Progenitor cell of endocrine pancreas (in vitro differentiated cells): ENCODE results near the gene POP7. TPM values are rescaled to one million over a fixed set of nuclear protein-coding genes. Genes with fewer than 3 reads are reported as not detected.
"Not testable (repeated sequence)": the region's sequence is repeated elsewhere in the genome, so short reads cannot be mapped to it uniquely, and the experiment has no call there.

Experiments
- DNase-seq: peaks from one replicate; pipeline ENCODE4 v3.0.0; 2021; ENCODE audit warnings: low spot score; ENCODE audit not compliant: unreplicated experiment
- H3K27ac Mint-ChIP-seq: 2 replicates; pipeline ENCODE4 v1.8.0; 2021; ENCODE audit warnings: mild to moderate bottlenecking, moderate library complexity, mixed read lengths
- H3K27me3 Mint-ChIP-seq: 2 replicates; pipeline ENCODE4 v1.8.0; 2021; ENCODE audit warnings: mixed read lengths
- H3K36me3 Mint-ChIP-seq: 2 replicates; pipeline ENCODE4 v1.8.0; 2022; ENCODE audit warnings: mixed read lengths; ENCODE audit not compliant: insufficient read depth
- H3K4me1 Mint-ChIP-seq: 2 replicates; pipeline ENCODE4 v1.8.0; 2021; ENCODE audit warnings: low read depth, mixed read lengths
- H3K4me3 Mint-ChIP-seq: 2 replicates; pipeline ENCODE4 v1.8.0; 2021; ENCODE audit warnings: low read depth, mild to moderate bottlenecking, moderate library complexity, mixed read lengths
- H3K9me3 Mint-ChIP-seq: 2 replicates; pipeline ENCODE4 v1.8.0; 2021; ENCODE audit warnings: low read depth, mixed read lengths
- CTCF ChIP-seq: fragments of 200-600 bp; sonication (generic); IDR thresholded peaks from one replicate; pipeline ENCODE4 v1.5.0; 2021; ENCODE audit warnings: antibody characterized with exemption, mild to moderate bottlenecking; ENCODE audit not compliant: unreplicated experiment
- total RNA-seq: library from RNA; stranded (reverse); gene quantifications from 2 replicates; pipeline ENCODE4 v1.2.1, GENCODE V29; 2021

The POP7 gene
- total RNA-seq, 1 donor from 2014 or later, result 33.7 TPM

GRCh38 chr7:100693312-100694097, 12.4 kb upstream of the POP7 start:
- no peak for TF ChIP-seq CTCF
- peaks cover 2% of the 10 kb centered on the region for H3K36me3 Mint-ChIP-seq
- H3K4me3 Mint-ChIP-seq, result peak overlapping the region; percentile 90
- peaks cover 16% of the 10 kb centered on the region for H3K4me1 Mint-ChIP-seq
- DNase-seq, result no peak
- H3K27me3 Mint-ChIP-seq, result peaks cover 8% of the 10 kb centered on the region
- no peaks in the 10 kb centered on the region for H3K9me3 Mint-ChIP-seq
- peak overlapping the region; percentile 88 for H3K27ac Mint-ChIP-seq

- DNase-seq, result no peak
These were observed 11.7 kb upstream of the POP7 start, which contains the start of gene GIGYF1 for GRCh38 chr7:100694098-100694745. TSS of gene GIGYF1 (minus strand) at chr7:100694250. CDS start at chr7:100688238, 6,012 bp downstream.

GRCh38 chr7:100696123-100696521, 9.8 kb upstream of the POP7 start:
- Mint-ChIP-seq H3K4me3 (peak overlapping the region; percentile 70), H3K4me1 (peaks cover 16% of the 10 kb centered on the region), H3K27ac (no peak overlapping the region), H3K27me3 (peaks cover 16% of the 10 kb centered on the region), H3K9me3 (no peaks in the 10 kb centered on the region), H3K36me3 (no peaks in the 10 kb centered on the region)
- no peak for DNase-seq
- TF ChIP-seq CTCF, result no peak

More at GRCh38 chr7:100694098-100694745, 11.7 kb upstream of the POP7 start, which contains the start of gene GIGYF1:
- H3K36me3 Mint-ChIP-seq, result no peaks in the 10 kb centered on the region
- peaks cover 16% of the 10 kb centered on the region for H3K4me1 Mint-ChIP-seq
- H3K4me3 Mint-ChIP-seq, result peak within 1 kb of the TSS; percentile 90
- peaks cover 11% of the 10 kb centered on the region for H3K27me3 Mint-ChIP-seq
- no peaks in the 10 kb centered on the region for H3K9me3 Mint-ChIP-seq
- peak within 1 kb of the TSS; percentile 91 for H3K27ac Mint-ChIP-seq
- TF ChIP-seq CTCF, result no peak

GRCh38 chr7:100699018-100699417, 6.9 kb upstream of the POP7 start:
- Mint-ChIP-seq H3K36me3 (no peaks in the 10 kb centered on the region), H3K27ac (no peak overlapping the region), H3K9me3 (no peaks in the 10 kb centered on the region), H3K27me3 (peaks cover 18% of the 10 kb centered on the region), H3K4me1 (no peaks in the 10 kb centered on the region), H3K4me3 (no peak overlapping the region)
- TF ChIP-seq CTCF, result no peak
- no peak for DNase-seq

GRCh38 chr7:100701089-100701488, 4.8 kb upstream of the POP7 start:
- H3K27ac Mint-ChIP-seq, result peak overlapping the region; percentile 17
- H3K27me3 Mint-ChIP-seq, result peaks cover 13% of the 10 kb centered on the region
- not testable (repeated sequence) for H3K36me3 Mint-ChIP-seq, H3K4me3 Mint-ChIP-seq, H3K9me3 Mint-ChIP-seq, DNase-seq, H3K4me1 Mint-ChIP-seq
